ENCODE data around the gene CCNA1.

Gene CCNA1

DNA sequence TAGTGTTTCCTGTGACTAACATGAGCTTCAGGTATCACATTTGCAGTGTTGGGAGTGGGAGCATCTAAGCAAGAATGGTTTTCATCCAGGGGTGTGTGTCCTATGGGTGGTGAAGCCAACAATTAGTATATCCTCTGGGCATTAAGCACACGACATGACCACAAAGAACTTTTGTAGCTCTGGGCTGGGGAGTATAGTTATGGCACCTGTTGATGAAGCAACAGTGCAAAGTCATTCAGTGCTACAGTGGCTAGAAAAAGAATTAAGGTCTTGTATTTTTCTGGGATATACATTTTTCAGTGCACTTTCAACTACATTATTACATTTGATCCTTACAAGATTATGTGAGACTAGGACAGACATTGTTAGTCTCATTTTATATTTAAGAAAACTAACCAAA, 21.8 kb downstream of the CCNA1 start:
- no peak for DNase-seq (ENCODE audit: low read depth in 3 of 3)

DNA sequence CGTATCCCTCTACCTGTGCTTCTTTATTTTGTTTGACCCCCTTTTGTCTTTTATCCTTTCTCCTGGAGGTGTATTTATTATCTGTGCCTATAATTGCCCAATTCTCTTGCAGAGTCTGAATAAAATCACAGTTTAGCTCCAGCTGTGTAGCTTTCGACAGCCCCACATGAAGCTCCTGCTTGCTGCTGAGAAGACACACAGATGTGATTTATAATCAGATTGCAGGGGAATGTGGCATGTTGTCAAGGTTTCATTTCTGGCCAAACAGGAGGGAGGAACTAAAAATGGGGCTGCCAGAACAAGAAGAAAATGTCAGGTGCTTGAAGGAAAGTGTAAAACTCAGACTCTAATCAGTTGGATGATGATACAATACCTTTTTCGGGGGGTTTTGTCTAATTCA, 22.7 kb downstream of the CCNA1 start:
- no peak for DNase-seq (ENCODE audit: low read depth in 3 of 3)

DNA sequence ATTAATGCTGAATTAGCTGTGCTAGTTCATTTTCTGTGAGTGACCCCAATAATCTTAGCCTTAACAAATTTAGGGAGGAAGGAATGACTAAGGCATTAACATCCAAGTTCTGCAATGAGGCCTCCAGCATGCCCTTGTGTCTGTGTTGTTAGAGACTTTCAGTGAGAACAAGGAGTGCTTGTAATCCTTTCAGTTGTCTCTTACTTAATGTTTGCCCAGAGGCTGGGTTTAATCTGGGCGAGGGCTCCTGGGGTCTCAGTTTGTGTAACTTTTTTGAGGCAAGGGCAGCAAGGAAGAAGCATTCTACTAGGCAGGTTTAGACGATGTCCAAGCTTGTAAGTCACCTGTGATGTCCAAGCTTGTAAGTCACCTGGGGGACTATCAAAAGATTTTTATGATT, 24.3 kb downstream of the CCNA1 start:
- DNase-seq (ENCODE audit: low read depth in 3 of 3) = no peak

DNA sequence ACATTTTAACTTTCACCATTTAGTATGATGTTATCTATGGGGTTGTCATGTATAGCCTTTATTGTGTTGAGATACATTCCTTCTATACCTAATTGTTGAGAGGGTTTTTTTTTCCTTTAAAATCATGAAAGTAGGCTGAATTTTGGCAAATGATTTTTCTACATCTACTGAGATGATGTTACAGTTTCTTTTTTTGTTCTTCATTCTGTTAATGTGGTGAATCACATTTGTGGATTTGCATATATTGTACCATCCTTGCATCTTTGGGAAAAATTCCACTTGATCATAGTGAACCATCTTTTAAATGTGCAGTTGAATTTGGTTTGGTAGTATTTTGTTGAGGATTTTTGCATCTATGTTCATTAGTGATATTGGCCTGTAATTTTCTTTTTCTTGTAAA, 29.2 kb downstream of the CCNA1 start:
- no peak for DNase-seq (ENCODE audit: low read depth in 3 of 3)

DNA sequence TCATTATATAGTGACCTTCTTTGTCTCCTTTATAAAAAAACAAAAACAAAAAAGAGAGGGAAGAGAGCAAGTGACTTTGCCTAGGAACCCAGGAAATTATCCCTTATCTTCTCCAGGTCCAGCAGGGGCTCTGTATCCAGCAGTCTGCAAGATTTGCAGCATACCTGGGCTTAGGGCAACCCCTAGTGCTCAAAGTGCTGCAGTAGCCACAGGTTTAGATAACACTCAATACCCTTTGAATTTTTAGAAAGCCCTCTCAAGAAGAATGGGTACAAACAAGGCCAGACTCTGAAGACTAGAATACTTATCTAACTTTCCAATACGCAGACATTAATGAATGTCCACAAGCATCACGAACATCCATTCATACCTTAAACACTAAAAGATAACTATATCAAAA, 43.2 kb downstream of the CCNA1 start:
- no peak for DNase-seq (ENCODE audit: low read depth in 3 of 3)

DNA sequence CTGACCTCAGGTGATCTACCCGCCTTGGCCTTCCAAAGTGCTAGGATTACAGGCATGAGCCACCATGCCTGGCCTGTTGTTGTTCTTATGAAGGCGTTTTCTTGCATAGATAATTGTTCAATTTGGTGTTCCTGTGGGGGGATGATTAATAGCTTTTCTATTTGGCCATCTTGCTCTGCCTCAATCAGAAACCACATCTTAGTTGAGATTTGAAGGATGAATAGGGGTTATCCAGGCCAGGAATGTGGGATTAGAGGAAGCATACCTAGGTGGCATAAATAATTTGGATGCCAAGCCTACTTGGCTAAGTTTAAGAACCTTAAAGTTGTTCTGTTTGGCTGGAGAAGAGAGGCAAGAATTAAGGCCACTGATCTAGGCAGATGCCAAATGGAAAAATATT, 44.4 kb downstream of the CCNA1 start:
- DNase-seq (ENCODE audit: low read depth in 3 of 3) = no peak

DNA sequence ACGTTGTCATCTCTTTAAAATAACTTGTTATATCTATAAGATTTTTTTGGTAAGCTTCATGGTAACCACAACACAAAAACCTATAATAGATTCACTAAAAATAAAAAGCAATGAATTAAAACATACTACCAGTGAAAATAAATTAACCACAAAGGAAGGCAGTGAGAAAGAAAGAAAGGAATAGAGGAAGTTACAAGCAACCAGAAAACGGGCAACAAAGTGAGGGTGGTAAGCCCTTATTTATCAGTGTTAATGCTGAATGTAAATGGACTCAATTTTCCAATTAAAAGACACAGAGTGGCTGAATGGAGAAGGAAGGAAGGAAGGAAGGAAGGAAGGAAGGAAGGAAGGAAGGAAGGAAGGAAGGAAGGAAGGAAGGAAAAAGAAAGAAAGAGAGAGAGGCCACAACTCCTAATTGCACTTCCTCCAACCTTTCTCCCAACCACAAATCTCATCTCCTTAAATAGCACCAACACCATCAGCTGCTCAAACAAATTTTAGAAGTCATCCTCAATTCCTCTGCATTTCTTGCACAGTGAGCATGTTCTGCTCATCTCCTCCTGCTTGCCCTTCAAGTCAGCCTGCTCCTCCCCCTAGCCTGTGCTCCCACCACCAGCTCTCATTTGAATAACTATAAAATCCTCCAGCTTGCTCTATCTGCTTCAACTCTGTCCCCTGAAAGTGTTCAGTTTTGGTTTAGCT, 48.6 kb downstream of the CCNA1 start:
- DNase-seq (ENCODE audit: low read depth in 3 of 3) = no peak

DNA sequence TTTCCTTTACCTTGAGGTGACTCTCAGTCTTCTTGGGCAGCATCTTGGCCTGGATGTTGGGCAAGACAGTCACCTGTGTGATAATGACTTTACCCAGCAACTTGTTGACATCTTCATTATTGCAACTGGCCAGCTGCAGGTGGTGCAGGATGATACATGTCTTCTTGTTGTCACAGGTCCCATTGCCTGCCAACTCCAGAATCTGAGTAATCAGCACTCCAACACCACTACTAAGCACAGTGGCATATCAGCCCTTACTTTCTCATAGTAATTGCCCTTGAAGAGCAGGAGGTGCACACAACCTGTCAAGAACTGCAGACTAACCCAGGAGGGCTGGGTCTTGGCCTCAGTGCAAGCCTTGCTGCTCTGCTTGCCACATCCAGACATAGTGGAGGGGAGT, 57.8 kb downstream of the CCNA1 start:
- DNase-seq (ENCODE audit: low read depth in 3 of 3) = no peak

All from stimulated activated CD4-positive, alpha-beta T cell treated with anti-CD3 and anti-CD28 coated beads, TNF-alpha, amount 100 ng/mL, for 24 hours (primary cell).